HG02938 (cell line): ENCODE results near the gene ZNF584.
"Not testable (repeated sequence)": the region's sequence is repeated elsewhere in the genome, so short reads cannot be mapped to it uniquely, and the experiment has no call there.

Source experiments
- ATAC-seq: cut with Tn5 transposase; IDR thresholded peaks from one replicate; pipeline ENCODE4 v1.9.1; 2021; ENCODE audit warnings: mild to moderate bottlenecking, moderate library complexity; ENCODE audit not compliant: unreplicated experiment

Gene ZNF584

DNA sequence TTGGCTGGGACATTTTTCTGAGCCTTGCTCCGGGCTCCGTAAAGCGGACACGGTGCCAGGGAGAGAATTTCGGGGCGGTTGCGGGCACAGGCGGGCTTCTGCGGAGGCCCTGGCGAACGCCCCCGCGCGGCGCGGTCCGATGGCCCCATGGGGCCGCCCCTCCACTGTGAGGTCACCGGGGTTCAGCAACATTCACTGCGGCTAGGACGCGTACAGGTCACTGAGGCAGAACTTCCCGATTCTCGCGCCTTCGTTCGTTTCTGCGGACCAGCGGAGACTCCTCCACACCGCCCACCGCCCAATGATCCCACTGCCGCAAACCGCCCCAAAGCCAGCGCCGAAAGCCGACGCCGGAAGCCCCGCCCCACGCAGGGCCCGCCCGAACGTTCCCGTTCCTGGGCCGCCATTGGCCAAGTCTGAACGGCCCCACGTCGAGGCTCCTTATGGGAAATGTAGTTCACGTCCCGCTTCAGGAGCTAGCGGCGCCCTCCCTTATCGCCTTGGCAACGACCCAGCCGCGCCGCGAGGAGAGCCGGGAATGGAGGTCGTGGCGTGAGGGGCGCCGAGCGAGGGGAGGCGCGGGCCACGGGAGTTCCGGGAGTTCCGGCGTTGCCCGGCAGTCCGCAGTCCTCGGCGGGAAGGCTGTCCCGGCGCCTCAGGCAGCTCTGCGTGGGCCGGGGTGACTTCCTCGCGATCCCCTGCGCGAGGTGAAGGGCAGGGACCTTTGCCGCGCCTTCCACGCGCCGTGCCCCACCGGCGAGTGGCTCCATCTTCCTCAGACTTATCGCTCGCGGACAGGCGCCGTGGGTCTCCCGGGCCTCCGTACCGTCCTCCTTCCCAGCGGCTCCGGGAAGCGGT lies at the start of gene ZNF584:
ZNF584 (plus strand) TSS at position 498 of the 858 bp plus-strand sequence. CDS start 499 bp downstream, outside the sequence.
- peak; percentile 92 for ATAC-seq

DNA sequence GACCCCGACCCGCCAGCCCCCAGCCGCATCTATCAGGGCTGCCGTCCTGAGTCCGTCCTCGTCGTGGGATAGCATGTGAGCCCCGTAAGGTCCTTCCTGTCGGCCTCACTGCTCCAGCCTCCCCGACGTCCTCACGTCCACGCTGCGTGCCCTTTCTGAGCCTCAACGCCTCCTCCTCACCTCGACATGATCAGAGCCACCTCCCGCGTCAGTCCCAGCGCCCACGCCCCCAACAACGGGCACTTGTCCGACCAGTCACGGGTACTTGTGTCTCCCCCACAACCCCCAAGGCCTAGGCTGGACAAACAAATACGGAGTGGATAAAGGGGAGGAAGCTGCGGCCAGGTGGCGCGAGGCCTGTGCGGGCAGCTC lies 46.6 kb upstream of the ZNF584 start:
- ATAC-seq = peak; percentile 8

DNA sequence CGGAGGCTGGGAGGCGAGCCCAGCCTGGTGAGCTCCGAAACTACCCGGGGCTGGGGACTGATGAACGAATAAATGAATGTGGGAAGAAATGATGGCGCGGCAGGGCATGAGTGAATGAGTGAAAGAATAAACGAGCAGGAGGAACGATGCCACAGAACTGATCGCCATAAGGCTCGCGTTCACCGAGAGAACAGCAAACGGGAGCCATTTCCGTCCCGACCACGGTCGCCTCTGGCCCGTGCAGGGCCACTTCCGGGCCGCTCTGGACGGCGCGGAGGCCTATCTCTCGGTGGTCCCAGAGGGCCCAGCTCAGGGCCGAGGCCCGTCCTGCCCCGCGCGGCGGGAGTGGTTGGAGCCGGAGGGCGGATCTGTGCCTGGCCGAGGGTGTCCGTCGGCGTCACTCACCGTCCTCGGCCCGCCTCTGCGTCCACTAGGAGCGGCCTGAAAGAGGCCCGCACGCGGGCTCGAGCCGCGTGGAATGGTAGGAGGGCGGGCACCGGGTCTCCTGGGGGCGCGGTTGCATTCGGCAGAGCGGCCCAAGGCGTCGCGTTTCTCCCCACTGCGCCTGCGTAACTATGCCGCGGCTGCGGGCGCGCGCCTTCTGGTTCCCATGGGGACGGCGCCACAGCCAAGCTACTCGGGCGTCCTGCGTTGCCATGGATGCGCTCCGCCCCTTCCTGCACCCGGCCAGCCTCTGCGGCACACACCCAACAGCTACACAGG lies 46.0 kb upstream of the ZNF584 start, which contains the start of gene ZNF497:
ZNF497 (minus strand) TSS at position 480 of the 723 bp plus-strand sequence. CDS start 5,116 bp downstream, outside the sequence.
- peak; percentile 78 for ATAC-seq

DNA sequence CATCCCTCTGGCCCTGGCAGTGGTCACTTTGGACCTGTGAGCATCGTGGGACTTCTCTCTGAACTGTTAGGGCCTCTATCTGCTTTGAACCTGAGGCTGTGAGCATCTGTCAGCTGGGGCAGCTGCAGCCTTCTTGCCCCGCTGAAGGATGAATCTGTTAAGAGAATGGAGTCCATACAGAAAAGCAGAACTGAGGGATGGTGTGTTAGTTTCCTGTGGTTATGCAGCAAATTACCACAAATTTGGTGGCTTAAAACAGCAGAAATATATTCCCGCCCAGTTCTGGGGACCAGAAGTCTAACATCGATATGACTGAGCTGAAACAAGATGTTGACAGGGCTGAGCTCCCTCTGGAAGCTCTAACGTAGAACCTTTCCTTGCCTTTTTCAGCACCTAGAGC lies 44.3 kb upstream of the ZNF584 start:
- ATAC-seq = no peak

DNA sequence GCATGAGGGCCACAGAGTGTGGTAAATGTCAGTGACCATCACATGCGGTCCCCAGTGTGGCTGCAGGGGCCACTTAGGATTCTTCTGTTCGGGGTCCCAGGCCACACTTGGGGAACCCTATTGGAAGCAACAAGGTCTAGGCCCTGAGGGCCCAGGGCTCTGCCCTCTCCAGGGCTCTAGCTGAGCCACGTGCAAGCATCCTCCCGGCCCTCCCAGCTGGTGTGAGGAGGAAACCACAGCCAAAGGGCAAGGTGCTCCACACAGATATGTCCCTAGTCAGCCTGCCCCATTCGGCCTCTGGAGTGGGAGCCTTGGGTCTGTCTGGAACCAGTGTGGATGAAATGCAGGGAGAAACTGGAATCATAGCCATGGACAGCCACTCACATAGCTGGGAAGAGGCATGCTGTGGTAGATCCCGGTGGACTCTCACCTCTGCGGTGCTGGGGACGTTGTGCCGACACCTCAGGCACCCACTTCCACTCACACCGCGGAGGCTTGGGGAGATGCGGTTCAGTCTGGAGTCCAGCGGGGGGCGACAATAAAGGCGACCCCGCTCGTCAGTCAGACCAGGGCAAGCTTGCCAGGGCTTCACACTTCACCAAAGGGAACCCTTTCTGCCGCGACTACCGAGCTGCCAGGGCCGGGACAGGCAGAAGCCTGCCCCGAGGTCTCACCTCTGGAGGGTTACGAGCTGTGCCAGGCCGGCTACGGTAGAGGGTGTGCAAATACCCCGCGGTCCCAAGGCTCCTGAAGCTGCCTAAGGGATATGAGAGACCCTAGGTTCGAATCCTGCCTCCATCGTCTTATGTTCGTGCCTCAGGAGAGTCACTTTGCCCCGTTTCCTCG lies 41.6 kb upstream of the ZNF584 start:
- ATAC-seq = no peak

GRCh38 chr19:58367698-58368454 lies 40.6 kb upstream of the ZNF584 start:
- no peak for ATAC-seq

DNA sequence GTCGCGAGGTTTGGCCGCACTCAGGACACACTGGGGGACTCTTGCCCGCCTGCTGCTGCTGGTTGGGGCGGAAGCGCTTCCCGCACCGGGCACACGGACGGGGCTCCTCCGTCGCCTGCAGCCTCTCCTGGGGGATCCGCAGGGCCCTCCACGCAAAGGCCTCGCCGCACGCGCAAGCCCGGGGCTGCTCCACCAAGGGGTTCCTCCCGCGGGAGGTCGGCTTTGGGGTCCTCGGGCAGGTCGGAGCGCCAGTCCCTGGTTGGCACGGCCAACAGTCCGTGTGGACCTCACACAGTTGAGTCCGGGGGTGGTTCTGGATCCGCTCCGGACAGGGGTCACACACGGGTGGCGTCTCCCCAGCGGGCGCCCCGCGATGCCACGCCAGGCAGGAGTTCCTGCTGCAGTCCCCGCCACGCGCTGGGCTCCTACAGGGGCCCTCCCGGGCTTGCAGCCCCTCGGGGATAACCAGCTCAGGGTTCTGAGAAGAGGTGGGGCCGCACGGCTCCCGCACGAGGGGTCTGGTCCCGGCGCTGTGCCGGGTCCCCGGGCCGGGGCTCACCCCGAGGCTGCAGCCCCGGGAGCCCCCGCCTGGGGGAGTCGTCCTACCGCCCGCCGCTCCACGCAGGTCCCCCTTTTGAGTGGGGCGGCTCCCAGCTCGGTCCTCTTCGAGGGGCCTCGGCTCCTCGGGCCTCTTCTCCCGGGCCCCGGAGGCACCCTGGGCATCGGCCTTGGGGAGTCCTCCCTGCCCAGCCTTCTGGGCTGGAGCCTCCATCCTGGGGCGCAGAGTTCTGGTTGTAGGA lies 39.7 kb upstream of the ZNF584 start:
- no peak for ATAC-seq

DNA sequence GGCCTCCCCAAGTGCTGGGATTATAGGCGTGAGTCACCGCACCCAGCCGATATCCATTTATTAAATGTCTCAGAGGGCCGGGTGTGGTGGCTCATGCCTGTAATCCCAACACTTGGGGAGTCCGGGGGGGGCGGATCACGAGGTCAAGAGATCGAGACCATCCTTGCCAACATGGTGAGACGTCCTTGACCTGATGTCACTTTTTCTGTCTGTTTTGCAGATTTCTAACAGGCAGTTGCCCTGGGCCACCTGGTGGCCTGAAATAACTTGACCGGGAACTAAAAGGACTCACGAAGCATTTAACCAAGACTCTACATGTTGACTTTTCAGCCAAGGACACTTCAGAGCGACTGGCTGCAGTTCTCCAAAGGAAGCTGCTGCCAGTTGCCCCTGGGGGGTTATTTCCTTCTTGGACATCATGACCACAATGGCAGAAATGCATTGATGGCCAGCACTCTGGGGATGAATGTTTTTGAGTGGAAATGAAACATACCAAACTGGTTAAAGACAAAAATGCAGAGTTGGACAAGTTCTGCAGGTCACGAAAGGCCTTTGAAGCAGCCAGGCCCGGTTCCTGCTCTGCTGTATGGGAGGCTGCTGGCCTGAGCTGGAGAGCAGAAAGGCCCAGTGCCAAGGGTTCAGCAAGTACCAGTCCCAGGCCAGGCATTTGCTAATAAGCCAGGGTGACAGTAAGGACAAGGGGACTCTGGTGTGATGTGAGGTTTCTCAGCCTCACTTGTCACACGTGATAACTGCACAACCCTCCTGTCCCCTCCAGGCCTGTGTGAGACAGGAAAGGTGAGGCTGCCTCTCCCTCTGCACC lies 35.9 kb upstream of the ZNF584 start:
- no peak for ATAC-seq

GRCh38 chr19:58374200-58374599 lies 34.2 kb upstream of the ZNF584 start:
- no peak for ATAC-seq

GRCh38 chr19:58376724-58377123 lies 31.7 kb upstream of the ZNF584 start:
- ATAC-seq = not testable (repeated sequence)

DNA sequence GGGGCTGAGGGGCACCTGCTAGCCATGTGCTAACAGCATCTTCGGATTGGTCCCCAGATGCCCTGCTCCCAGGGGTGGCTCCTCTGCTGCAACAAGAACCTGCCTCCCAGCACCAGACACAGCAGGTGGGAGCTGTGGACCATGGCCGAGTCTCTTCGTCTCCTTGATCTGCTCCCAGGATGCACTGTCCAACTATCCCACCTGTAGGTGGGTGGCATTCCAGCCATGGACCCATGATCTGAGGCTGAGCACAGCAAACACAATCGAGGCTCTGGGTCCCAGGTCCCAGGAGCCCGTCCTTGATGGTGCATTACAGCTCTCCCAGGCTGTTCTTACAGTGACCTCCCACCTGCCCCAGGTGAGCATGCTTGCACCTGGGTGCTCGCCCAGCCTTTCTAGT lies 29.2 kb upstream of the ZNF584 start:
- no peak for ATAC-seq

- ATAC-seq = peak; percentile 6
Observed at GRCh38 chr19:58380037-58380661, 28.3 kb upstream of the ZNF584 start.

DNA sequence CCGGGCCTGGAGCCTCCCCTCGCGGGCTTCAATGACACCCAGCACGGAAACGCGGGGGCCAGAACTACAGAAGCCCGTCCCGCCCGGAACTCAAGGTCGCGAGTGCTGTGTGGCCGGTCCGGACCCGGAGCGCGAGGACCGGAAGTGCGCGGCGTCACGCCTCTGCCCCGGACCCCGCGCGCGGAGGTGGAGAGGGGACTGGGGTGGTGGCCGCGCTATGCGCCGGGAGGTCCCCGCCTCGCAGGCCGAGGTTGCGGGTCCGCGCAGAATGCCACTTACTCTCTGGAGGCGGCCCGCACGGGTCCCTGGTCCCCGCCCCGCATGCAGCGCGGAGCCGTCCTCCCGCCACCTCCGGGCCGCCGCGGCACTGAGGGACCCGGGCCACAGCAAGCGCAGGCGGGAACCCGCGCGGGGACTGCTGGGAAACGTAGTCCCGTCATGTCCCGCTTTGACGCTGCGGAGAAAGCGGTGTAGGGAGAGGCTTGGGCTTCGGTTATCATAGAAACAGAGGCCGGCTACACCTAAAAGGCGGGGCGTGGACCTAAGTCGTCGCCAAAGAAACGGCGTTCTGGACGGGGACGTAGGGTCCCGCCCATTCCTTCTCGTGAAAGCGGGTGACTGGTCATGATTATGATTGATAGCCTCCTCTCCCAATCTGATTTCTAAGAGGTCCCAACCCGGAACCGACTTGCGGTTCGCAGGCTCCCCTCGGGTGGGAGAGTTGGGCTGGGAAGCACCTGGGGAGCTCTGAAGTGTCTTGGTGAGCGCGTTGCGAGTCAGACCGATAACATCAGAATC lies 27.6 kb upstream of the ZNF584 start, which contains the start of gene ZNF837:
ZNF837 (minus strand) TSS at position 369 of the 798 bp plus-strand sequence. CDS start 11,698 bp downstream, outside the sequence.
- ATAC-seq = peak; percentile 87

DNA sequence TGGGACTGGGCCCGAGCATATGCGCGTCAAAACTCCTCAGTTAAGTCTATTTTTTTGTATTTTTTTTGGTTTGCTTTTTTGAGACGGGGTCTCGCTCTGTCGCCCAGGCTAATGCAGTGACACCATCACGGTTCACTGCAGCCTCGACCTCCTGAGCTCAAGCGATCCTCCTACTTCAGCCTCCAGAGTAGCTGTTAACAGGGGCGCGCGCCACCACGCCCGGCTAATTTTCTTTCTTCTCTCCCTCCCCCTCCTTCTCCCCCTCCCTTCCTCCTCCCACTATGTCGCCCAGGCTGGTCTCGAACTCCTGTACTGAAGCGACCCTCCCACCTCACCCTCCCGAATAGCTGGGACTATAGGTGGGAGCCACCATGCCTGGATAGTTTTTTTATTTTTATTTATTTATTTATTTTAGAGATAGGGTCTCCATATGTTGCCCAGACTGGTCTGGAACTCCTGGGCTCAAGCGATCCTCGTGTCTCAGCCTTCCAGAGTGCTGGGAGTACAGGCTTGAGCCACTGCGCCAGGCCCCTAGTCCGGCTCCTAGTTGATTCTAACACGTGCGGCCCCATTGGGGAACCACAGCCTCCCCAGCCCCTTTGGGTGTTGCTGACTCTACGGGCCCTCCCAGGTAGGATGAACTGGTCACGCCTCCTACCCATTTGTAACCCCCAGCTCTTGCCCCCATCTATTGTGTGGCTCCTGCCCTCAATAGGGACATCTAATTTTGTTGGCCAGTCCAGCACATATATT lies 26.8 kb upstream of the ZNF584 start:
- ATAC-seq = no peak

DNA sequence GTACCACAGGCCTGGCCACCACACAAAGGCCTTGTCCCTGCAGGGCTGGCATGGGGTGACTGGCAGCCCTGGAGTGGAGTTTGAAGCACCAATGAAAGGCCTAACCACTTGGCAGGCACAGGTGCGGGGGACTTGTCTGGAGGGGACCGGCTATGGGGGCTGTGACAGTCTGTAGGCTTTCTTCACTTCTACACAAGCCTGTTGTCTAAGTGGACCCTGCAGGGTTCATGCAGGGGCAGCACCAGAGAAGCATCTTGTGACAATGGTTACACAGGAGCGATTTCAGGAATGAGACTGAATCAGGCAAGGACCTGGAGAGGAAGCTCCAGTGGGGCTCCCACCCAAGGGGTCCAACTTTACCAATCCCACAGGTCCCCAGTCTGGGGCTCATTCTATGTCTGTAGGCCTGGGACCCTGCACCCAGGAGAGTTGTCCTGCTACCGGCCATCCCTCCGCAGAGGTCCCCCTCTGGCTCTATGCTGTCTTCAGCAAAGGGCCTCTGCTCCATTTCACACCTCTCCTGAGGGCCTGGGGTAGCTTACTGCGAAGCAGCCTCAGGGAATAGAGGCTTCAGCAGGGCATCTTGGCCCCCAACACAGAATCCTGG lies 25.3 kb upstream of the ZNF584 start:
- ATAC-seq = no peak

DNA sequence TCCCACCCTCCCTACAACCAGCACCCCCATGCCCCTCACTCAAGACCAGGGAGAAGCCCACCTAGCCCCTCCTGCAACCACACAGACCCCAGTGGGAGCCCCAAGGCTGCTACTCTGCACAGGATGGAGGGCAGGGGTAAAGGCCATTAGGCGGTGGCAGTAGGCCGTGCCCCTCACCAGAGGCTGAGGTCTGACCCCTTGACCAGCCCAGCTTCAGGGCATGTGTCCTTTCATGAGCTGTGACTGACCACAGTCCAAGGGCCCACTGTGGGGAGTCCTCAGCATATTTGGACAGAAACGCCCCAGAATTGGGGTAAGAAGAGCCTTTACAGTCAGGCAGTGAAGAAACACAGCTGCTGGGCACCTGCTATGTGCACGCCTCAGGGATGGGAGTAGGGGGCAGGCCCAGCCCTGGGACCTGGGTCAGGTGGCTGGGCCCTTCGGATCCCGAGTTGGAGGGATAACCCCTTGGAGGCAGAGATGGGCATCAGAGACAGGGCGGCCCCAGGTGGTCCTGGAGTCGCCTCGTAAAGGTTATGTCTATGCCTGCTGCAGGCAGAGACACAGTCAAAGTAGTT lies 23.0 kb upstream of the ZNF584 start:
- ATAC-seq = no peak
